HG02610 (cell line): ENCODE results near the gene FER.
"Not testable (repeated sequence)": the region's sequence is repeated elsewhere in the genome, so short reads cannot be mapped to it uniquely, and the experiment has no call there.

Source experiments
- ATAC-seq: cut with Tn5 transposase; IDR thresholded peaks from one replicate; pipeline ENCODE4 v1.9.1; 2021; ENCODE audit warnings: mild to moderate bottlenecking, moderate library complexity; ENCODE audit not compliant: unreplicated experiment

The FER gene

GRCh38 chr5:108747774-108748400, at the start of gene FER:
Gene FER (plus strand): TSS chr5:108747897. CDS start chr5:108798183, 50,286 bp downstream.
- peak; percentile 35 for ATAC-seq

- ATAC-seq: not testable (repeated sequence)
These were observed 47.3 kb upstream of the FER start for GRCh38 chr5:108700388-108700787.

GRCh38 chr5:108700930-108701329, 46.8 kb upstream of the FER start:
- ATAC-seq: no peak

- ATAC-seq: no peak
These were observed 45.2 kb upstream of the FER start for GRCh38 chr5:108702546-108702945.

- ATAC-seq: no peak
These were observed 44.4 kb upstream of the FER start for GRCh38 chr5:108703313-108703712.

- ATAC-seq: no peak
These were observed 40.6 kb upstream of the FER start for GRCh38 chr5:108707141-108707540.

GRCh38 chr5:108711898-108712297, 35.8 kb upstream of the FER start:
- ATAC-seq: no peak

GRCh38 chr5:108715408-108715807, 32.3 kb upstream of the FER start:
- ATAC-seq: no peak

GRCh38 chr5:108720391-108720790, 27.3 kb upstream of the FER start:
- peak; percentile 99 for ATAC-seq

- ATAC-seq: no peak
These were observed 21.1 kb upstream of the FER start for GRCh38 chr5:108726446-108727235.

- ATAC-seq: no peak
These were observed 20.5 kb upstream of the FER start for GRCh38 chr5:108727236-108727650.

- ATAC-seq: peak; percentile 60
These were observed 19.8 kb upstream of the FER start for GRCh38 chr5:108727651-108728565.

- ATAC-seq: peak; percentile 31
These were observed 19.0 kb upstream of the FER start for GRCh38 chr5:108728566-108729241.

GRCh38 chr5:108729242-108729615, 18.5 kb upstream of the FER start:
- no peak for ATAC-seq

- peak; percentile 52 for ATAC-seq
These were observed 16.9 kb upstream of the FER start for GRCh38 chr5:108730617-108731340.

- no peak for ATAC-seq
These were observed 11.9 kb upstream of the FER start for GRCh38 chr5:108735790-108736189.

GRCh38 chr5:108736855-108737254, 10.8 kb upstream of the FER start:
- ATAC-seq: no peak

- no peak for ATAC-seq
These were observed 8.3 kb upstream of the FER start for GRCh38 chr5:108739376-108739775.

- no peak for ATAC-seq
These were observed 7.8 kb upstream of the FER start for GRCh38 chr5:108739906-108740305.

GRCh38 chr5:108743319-108743718, 4.4 kb upstream of the FER start:
- no peak for ATAC-seq
